Stimulated activated CD4-positive, alpha-beta T cell treated with anti-CD3 and anti-CD28 coated beads, Interleukin-12 subunit alpha, Interleukin-12 subunit beta, amount 100 ng/mL, for 24 hours (primary cell): ENCODE data around the gene MADCAM1.
"Not testable (repeated sequence)": the region's sequence is repeated elsewhere in the genome, so short reads cannot be mapped to it uniquely, and the experiment has no call there.

Experiments used
- DNase-seq, 2 experiments: peaks; one replicate each; pipeline ENCODE4 v3.0.0-alpha.2; 2020; ENCODE audit warnings: low read depth in 2 of 2

The MADCAM1 gene

GRCh38 chr19:465056-465816, 31.1 kb upstream of the MADCAM1 start:
- DNase-seq = no peak

GRCh38 chr19:467554-467953, 28.7 kb upstream of the MADCAM1 start:
- DNase-seq = no peak

GRCh38 chr19:468587-469256, 27.6 kb upstream of the MADCAM1 start:
- no peak for DNase-seq

GRCh38 chr19:469833-470232, 26.5 kb upstream of the MADCAM1 start:
- DNase-seq = no peak

GRCh38 chr19:470701-471100, 25.6 kb upstream of the MADCAM1 start:
- DNase-seq = no peak

- no peak for DNase-seq
Measured at GRCh38 chr19:472005-472858, 24.1 kb upstream of the MADCAM1 start.

GRCh38 chr19:474126-475078, 21.9 kb upstream of the MADCAM1 start:
- DNase-seq = no peak

- DNase-seq = no peak
Measured at GRCh38 chr19:475360-475759, 20.9 kb upstream of the MADCAM1 start.

- no peak for DNase-seq
Measured at GRCh38 chr19:478236-478903, 17.9 kb upstream of the MADCAM1 start.

- no peak for DNase-seq
Measured at GRCh38 chr19:478976-479375, 17.3 kb upstream of the MADCAM1 start.

GRCh38 chr19:480016-480855, 16.1 kb upstream of the MADCAM1 start:
- peak in 1 of 2 experiments; percentile 37 for DNase-seq

- DNase-seq = not testable (repeated sequence)
Measured at GRCh38 chr19:481100-481499, 15.2 kb upstream of the MADCAM1 start.

- no peak for DNase-seq
Measured at GRCh38 chr19:482186-483041, 13.9 kb upstream of the MADCAM1 start.

- no peak for DNase-seq
Measured at GRCh38 chr19:483332-484072, 12.8 kb upstream of the MADCAM1 start.

GRCh38 chr19:484494-484893, 11.8 kb upstream of the MADCAM1 start:
- no peak for DNase-seq

- no peak for DNase-seq
Measured at GRCh38 chr19:485077-485476, 11.2 kb upstream of the MADCAM1 start.

- no peak for DNase-seq
Measured at GRCh38 chr19:485583-486236, 10.6 kb upstream of the MADCAM1 start.
